SK-N-MC (cell line): ENCODE results near the gene CACNA1H.

Experiments used
- EZH2 ChIP-seq: fragments of 200-600 bp; sonication (generic); IDR thresholded peaks from one replicate; pipeline ENCODE4 v1.6.1; 2017; ENCODE audit warnings: antibody characterized with exemption
- POLR2AphosphoS5 ChIP-seq: IDR thresholded peaks from 2 replicates; pipeline ENCODE4 v1.6.1; 2012; ENCODE audit warnings: mild to moderate bottlenecking, low read depth, low read length, borderline replicate concordance

DNA sequence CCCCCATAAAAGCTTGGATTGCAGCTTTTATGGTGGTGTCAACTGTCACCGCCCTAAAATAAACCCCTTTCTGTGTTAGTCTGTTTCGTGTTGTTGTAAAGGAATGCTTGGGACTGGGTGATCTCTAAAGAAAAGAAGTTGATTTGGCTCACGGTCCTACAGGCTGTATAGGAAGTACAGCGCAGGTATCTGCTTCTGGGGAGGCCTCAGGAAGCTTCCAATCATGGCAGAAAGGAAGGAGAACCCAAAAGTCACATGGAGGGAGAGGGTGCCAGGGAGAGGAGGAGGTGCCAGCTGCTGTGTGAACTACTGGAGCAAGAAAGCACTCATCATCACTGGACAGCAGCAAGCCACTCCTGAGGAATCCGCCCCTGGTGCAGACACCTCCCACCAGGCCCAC lies 5.9 kb upstream of the CACNA1H start:
- TF ChIP-seq POLR2AphosphoS5, result no peak
- TF ChIP-seq EZH2, result no peak
